Stimulated activated CD4-positive, alpha-beta T cell treated with anti-CD3 and anti-CD28 coated beads, Interleukin-2, amount 100 ng/mL, for 4 hours (primary cell): Measurements from ENCODE around the gene PLVAP.

Experiments used
- DNase-seq: peaks from one replicate; pipeline ENCODE4 v3.0.0-alpha.2; 2020; ENCODE audit warnings: low read depth

The PLVAP gene

GRCh38 chr19:17321655-17322489 is 55.3 kb downstream of the PLVAP start:
- DNase-seq, result no peak

GRCh38 chr19:17320435-17320834 is 56.7 kb downstream of the PLVAP start:
- DNase-seq, result no peak

- no peak for DNase-seq
Observed at GRCh38 chr19:17319473-17320238, 57.5 kb downstream of the PLVAP start.

GRCh38 chr19:17318966-17319365 is 58.2 kb downstream of the PLVAP start:
- DNase-seq, result no peak

GRCh38 chr19:17314007-17314593 is 63.0 kb downstream of the PLVAP start:
- no peak for DNase-seq

GRCh38 chr19:17312189-17313113 is 64.7 kb downstream of the PLVAP start:
- DNase-seq, result no peak

- DNase-seq, result no peak
Observed at GRCh38 chr19:17311455-17312188, 65.5 kb downstream of the PLVAP start.

- no peak for DNase-seq
Observed at GRCh38 chr19:17309965-17310461, 67.1 kb downstream of the PLVAP start.

- DNase-seq, result peak; percentile 99
Observed at GRCh38 chr19:17309198-17309964, 67.8 kb downstream of the PLVAP start, which contains the start of gene DDA1. DDA1 (plus strand) TSS chr19:17309563; CDS start chr19:17309655, 92 bp downstream.

GRCh38 chr19:17307876-17308377 is 69.2 kb downstream of the PLVAP start:
- DNase-seq, result no peak

GRCh38 chr19:17306285-17306714 is 70.8 kb downstream of the PLVAP start:
- no peak for DNase-seq

GRCh38 chr19:17305517-17306284 is 71.4 kb downstream of the PLVAP start, which contains the start of gene MRPL34:
MRPL34 (plus strand) TSS chr19:17305872; CDS start chr19:17305893, 21 bp downstream.
- DNase-seq, result peak; percentile 88

- no peak for DNase-seq
Observed at GRCh38 chr19:17305216-17305516, 72.0 kb downstream of the PLVAP start.

- no peak for DNase-seq
Observed at GRCh38 chr19:17304386-17305215, 72.5 kb downstream of the PLVAP start.

- no peak for DNase-seq
Observed at GRCh38 chr19:17303940-17304267, 73.2 kb downstream of the PLVAP start.

- DNase-seq, result peak; percentile 89
Observed at GRCh38 chr19:17303167-17303939, 73.8 kb downstream of the PLVAP start, which contains the start of gene ABHD8. ABHD8 (minus strand) TSS chr19:17303425; CDS start chr19:17301616, 1,809 bp downstream.
